GM21529 (cell line): ENCODE data around the gene SLC9C2.
"Not testable (repeated sequence)": the region's sequence is repeated elsewhere in the genome, so short reads cannot be mapped to it uniquely, and the experiment has no call there.

Source experiments
- ATAC-seq: cut with Tn5 transposase; IDR thresholded peaks from one replicate; pipeline ENCODE4 v1.9.1; 2021; ENCODE audit not compliant: unreplicated experiment

SLC9C2 gene

DNA sequence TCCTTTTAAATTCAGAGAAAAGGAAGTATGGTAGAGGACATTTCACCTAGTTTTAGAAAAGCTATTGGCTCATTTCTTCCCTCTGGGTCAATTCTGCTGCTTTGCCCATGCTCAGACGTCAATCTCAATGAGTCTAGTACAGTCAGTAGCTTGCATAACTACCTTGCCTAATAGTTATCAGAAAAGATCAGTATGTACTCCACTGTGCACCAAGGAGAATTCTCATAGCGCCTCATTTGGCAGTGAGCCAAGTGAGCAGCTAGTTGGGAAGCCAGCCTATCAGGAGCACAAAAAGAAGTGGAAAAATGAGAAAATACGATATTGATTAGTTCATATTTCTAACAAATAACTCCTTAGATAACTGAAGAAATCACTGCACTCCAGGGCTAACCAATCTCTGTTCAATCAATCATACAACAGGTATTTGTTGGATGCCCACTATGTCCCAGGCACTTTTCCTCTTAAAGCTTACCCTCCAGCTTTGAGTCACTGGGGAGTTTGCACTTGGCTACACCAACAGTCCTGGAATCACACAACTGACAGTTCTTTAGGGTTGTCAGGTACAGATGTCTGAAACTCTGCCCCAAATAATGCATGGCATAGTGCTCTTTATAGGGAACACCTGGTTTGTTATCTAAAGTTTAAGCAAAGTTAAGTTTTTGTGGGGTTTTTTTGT lies 75.6 kb downstream of the SLC9C2 start:
- ATAC-seq: no peak

DNA sequence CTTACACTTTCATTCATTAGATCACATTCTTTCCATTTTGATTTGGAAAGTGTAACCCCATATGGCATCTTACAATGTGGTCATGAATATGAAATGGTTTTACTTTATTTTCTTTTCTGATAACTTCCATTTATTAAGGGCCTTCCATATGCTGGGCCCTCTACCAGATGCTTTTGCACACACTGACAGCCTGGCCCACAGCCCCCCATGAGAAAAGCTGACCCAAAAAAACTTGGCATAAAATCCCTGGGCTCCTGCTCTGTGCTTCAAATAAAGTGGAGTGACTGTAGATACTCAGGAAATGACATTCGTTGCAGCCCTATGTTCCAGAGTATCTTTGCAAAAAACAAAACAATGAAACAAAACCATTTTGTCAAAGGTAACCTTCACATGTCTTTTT lies 76.9 kb downstream of the SLC9C2 start:
- ATAC-seq: no peak

GRCh38 chr1:173523329-173523728 lies 79.5 kb downstream of the SLC9C2 start:
- ATAC-seq: no peak

DNA sequence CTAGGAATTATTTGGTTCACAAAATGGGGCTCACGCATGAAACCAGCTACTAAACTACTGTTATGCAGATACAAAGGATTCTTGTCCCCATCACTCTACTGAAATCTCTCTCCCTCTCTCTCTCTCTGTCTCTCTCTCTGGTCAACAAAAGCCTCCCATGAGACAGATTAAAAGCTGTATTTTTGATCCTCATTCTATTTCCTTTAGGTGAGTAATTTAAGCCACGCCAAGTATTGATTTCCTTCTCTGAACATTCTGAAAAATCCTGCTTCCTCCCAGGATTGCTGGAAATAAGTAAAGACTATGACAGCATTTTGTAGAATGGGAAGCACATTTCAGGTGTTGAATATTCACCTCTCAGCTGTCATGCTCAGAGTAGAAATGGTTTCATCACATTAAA lies 82.1 kb downstream of the SLC9C2 start:
- ATAC-seq: no peak

DNA sequence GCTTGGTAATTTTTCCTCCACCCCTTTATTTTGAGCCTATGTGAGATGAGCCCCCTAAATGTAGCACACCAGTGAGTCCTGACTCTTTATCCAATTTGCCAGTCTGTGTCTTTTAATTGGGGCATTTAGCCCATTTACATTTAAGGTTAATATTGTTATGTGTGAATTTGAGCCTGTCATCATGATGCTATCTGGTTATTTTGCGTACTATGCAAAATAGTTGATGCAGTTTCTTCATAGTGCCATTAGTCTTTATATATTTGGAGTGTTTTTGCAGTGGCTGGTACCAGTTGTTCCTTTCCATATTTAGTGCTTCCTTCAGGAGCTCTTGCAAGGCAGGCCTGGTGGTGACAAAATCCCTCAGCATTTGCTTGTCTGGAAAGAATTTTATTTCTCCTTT lies 88.4 kb downstream of the SLC9C2 start:
- ATAC-seq: not testable (repeated sequence)

GRCh38 chr1:173509797-173510196 lies 93.1 kb downstream of the SLC9C2 start:
- no peak for ATAC-seq

- ATAC-seq: no peak
Observed at GRCh38 chr1:173508541-173508940, 94.3 kb downstream of the SLC9C2 start.

DNA sequence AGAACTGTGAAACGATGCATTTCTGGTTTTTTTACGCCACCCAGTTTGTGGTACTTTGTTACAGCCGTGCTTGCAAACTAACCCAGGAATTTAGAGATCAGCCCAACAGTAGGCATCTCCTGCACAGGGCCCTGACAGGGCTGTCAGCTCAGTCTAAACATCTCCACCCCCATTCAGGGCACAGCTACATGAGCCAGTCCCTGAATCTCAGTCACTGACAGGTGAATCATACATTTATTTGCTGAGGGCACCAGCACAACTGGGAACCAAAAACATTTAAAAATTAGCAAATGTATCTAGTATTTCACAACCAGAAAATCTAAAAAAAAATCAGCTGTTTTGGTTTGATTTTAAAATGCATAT lies 95.0 kb downstream of the SLC9C2 start:
- no peak for ATAC-seq

- no peak for ATAC-seq
Observed at GRCh38 chr1:173507205-173507846, 95.5 kb downstream of the SLC9C2 start.

GRCh38 chr1:173506437-173506836 lies 96.4 kb downstream of the SLC9C2 start:
- no peak for ATAC-seq

DNA sequence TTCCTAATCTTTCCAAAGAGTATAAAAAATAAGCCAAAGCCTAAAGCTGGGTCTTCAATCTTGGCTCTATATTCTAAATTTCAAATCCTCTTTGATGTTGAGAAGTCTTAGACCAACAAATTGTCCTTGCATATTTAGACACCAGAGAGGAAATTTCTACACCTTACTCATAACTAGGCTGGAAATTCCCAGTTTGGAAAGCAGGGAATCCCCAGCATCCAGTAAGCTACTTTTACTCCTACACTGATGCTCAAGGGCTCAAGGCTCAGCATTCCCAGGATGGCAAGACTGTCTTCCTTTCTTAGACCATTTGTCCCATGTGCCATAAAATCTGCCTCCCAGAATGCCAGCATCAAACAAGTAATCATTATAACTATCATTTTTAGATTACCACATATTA lies 97.5 kb downstream of the SLC9C2 start:
- ATAC-seq: no peak

DNA sequence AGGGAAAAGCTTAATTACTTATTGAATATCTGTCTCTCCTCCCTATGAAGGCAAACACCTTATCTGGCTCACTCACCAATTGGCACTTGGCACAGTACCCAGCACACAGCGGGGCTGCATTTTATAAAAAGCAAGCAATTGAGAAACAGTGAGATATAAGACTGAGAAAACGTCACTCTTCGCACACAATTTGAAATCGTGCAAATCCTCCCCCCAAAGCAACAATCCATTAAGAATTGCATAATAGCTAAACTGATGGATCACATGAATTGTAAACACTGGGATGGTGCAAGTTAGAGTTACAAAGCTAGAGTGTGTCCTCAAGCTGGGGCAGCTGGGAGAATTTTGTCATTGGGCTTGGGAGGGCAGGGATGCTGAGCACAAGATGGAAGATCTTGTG lies 98.6 kb downstream of the SLC9C2 start:
- no peak for ATAC-seq

DNA sequence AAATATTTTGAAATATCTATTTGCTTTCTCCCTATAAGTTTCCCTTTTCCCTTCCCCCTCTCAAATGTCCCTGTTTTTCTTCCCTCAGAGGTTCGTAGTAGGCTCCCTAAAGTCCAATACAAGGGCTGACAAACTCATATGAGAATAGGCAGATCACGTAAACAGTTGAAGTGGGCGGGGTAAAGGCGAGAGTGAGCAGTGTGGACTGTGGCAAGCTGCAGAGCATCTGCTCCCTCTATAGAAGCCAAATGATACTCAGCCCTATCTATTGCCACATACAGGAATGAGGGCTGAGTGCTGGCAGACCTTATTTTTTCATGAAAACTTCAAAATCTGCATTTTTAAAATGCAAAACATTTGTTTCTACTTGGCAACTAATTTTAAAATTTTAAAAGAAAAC lies 99.5 kb downstream of the SLC9C2 start:
- ATAC-seq: no peak

- no peak for ATAC-seq
Observed at GRCh38 chr1:173502104-173502503, 100.8 kb downstream of the SLC9C2 start.

GRCh38 chr1:173499729-173500128 lies 103.1 kb downstream of the SLC9C2 start:
- no peak for ATAC-seq

GRCh38 chr1:173496757-173497320 lies 106.0 kb downstream of the SLC9C2 start:
- no peak for ATAC-seq

- no peak for ATAC-seq
Observed at GRCh38 chr1:173495609-173496267, 107.1 kb downstream of the SLC9C2 start.

DNA sequence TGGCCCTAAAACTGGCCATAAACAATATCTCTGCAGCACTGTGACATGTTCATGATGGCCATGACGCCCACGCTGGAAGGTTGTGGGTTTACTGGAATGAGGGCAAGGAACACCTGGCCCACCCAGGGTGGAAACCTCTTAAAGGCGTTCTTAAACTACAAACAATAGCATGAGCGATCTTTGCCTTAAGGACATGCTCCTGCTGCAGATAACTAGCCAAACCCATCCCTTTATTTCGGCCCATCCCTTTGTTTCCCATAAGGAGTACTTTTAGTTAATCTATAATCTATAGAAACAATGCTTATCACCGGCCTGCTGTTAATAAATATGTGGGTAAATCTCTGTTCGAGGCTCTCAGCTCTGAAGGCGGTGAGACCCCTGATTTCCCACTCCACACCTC lies 109.7 kb downstream of the SLC9C2 start:
- ATAC-seq: not testable (repeated sequence)

- ATAC-seq: no peak
Observed at GRCh38 chr1:173491508-173491907, 111.4 kb downstream of the SLC9C2 start.

DNA sequence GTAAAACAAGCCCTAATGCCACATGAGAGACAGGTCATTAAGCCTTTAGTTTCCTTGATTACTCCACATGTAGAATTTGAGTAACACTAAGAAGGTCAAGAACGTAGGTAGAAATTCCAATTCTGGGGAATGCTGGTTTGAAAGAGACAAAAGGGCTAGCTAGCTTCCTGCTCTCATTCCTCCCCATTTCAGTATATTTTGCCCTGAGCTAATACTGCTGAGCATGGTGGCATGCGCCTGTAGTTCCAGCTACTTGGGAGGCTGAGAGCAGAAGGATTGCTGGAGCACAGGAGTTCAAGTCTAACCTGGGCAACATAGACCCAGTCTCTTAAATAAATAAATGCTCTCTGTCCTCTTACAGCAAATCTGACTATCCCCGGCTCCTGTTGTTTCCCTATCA lies 112.9 kb downstream of the SLC9C2 start:
- no peak for ATAC-seq

DNA sequence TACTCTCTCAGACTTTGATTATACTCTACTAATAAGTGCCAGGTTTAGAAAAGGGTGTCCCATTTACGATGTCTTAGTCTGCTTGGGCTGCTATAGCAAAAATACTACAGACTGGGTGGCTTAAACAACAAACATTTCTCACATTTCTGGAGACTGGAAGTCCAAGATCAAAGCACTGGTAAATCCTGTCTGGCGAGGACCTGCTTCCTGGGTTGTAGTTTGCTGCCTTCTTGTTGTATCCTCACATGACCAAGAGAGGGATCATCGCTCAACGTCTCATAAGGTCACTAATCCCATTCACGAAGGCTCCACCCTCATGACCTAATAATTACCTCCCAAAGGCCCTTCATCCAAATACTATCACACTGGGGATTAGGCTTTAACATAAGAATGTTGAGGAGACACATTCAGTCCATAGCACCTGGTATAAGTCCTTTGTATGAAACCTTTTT lies 113.7 kb downstream of the SLC9C2 start:
- no peak for ATAC-seq

DNA sequence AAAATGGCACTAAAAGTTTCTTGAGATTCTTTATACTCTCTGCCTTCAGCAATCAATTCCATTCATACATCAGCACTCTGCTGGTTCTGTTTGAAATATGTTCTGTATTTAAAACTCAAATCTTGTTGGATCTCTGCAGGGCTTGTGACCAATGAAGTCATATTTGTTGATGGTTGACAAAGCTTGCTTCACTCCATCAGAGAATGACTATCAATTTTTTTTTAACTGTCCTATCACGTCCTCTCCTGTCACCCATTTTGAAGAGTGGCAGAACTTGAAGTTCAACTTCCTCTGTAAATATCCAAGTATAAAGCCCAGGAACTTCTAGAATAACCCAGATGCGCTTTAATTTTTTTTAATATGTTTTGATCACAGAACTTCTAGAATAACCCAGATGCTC lies 114.9 kb downstream of the SLC9C2 start:
- no peak for ATAC-seq
